NK-92 (cell line): ENCODE measurements around the gene THOP1.

ENCODE experiments used
- DNase-seq: peaks from one replicate; lab custom pipeline; 2025; ENCODE audit not compliant: unreplicated experiment; lab: John Stamatoyannopoulos, UW

The THOP1 gene

DNA sequence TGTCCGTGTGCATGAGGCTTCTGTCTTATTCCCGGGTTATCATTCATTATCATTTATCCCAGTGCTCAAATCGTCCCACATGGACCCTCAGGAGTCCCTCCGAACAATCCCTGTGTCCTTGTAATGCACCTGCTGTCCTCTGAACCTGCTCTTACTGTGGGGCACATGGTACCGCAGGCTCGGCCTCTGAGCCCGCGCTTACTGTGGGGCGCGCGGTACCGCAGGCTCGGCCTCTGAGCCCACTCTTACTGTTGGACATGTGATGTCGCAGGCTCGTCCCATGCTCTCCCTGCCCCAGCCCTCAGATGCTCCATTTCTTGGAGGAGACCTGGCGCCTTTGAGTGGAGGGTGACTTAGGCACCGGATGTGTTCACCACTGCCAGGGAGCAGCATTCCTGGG, 17.5 kb downstream of the THOP1 start:
- DNase-seq = no peak

DNA sequence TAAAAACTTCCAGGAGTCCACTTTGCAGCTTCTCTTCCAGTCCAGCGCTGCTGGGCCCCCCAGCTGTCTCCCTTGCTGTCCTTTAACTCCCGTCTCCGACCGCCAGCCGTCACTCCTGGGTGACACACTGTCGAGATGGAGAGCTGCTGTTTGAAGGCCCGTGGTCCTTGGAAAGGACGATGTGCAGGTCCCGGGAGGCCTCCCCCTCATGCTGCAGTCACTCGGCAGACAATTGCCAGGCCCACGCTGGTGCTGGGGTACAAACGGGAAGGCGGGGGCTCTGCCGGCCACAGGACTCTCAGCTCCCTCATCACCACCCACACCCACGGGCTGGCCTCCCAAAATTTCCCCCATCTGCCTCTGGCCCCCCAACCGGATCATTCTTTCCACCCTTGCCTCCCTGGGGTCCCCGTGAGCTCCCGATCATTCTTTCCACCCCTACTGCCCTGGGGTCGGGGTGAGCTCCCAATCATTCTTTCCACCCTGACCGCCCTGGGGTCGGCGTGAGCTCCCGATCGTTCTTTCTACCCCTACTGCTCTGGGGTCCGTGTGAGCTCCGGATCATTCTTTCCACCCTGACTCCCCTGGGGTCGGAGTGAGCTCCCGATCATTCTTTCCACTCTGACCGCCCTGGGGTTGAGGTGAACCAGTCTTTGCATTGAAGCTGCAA, 18.3 kb downstream of the THOP1 start:
- DNase-seq = no peak

DNA sequence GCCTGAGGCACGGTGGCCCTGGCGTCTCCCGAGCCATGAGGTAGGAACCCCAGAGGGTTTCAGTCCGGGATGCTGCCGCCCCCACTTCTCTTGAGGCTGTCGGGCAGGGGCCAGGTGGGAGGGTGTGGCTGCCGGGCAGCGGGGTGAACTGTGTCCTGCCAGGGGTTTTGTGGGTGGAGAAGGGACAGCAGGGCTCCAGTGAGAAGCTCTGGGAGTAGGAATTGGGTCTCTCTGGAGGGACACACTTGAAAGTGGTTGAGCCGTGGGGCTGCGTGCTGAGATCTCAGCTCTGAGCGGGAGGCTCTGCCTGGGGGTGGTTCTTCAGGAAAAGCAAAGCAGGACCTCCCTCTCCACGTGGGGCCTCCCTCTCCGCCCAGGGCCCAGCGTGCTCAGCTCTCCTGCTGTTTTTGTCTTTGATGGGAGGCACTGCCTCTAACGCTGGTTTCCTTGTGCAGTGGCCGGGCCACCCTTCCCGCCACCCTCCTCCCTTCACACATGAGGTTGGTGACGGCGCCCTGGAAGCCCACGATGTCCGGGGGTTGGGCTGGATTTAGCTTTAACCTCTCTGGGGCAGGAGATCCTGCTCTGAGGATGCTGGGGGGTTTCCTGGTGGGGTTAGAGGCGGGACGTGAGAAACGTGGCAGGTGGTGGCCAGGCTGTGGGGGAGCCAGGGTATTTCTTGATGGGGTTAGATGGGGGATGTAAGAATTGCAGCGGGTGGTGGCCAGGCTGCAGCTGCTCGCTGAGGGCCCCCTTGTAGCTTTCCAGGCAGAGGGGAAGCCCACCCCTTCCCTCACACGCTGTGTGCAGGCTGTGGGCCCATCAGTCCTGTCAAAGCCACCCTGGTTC, 19.1 kb downstream of the THOP1 start:
- no peak for DNase-seq

DNA sequence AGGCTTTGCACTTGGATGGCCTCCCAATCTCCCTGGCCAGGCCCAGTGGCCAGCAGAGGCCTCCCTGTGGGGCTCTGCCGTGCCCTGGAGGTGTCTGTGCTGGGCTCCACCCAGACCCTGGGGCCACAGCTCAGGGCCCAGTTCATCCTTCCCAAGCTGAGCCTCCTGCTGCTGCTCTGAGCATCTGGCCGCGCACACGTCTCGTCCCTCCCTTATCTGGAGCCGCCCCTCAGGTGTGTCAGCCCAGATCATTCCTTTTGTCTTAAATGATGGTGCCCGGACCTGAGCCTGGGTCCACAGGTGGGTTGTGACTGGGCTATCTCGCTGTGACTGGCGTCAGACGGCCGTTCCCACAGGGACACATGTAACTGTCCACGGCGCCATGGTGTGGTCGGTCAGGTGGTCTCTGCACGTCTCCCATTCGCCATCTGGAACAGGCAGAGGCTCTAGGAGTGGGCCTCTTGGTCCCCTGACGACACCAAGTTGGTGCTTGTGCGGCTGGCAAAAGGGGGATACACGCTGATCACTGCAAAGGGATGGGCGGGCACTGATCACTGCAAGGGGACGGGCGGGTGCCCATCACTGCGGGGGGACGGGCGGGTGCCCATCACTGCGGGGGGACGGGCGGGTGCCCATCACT, 20.1 kb downstream of the THOP1 start:
- no peak for DNase-seq

DNA sequence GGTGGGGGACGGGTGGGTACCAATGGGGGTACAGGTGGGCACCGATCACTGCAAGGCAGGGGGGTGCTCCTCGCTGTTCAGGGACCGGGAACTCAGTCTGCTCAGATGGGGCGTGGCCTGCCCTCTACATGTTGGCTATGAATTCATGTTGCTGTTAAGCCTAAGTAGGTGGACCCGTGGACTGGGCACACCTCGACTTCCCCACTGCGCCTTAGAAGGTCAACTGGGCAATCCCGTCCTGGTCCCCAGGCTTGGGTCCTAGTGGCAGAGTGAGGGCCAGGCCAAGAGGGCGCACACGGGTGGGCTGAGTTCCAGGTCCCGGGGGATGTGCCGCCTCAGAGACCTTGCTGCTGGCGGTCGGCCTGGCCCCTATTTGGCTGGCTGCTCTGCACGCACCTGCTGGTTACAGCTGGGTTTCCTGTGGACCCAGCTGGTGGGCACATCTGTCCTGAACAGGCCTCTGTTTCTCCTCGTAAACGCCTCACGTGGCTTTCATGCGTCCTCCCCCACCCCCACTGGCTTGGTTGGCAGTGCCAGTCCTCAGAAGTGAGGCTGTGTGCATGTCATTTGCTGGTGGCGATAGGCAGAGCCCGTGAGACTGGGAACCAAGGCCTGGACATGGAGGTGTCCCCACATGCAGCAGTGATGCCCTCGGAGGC, 20.8 kb downstream of the THOP1 start:
- DNase-seq = no peak

DNA sequence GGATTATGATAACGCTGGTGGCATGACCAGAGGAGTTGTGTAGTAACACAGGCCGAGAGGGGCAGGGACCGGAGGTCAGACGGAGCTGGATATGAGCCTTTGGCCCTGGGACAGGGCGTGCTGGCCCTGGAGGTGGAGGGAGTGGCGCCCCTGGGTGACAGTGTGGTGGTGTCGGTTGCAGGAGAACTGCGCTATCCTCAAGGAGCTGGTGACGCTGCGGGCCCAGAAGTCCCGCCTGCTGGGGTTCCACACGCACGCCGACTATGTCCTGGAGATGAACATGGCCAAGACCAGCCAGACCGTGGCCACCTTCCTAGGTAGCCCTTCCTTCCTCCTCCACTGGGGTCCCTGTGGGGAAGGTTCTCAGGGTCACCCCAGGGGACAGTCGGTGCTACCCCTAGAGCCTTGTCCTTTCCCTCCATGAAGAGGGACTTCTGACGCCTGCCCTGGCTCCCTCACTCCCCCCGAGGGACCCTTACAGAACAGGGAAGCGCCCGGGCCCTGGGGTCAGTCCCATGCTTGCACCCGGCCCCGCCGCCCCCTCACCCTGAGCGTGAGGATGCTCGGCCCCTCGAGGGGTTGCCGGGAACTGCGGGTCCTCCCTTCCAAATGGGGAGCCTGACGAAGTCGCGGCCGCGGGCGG, 21.6 kb downstream of the THOP1 start:
- DNase-seq = no peak

DNA sequence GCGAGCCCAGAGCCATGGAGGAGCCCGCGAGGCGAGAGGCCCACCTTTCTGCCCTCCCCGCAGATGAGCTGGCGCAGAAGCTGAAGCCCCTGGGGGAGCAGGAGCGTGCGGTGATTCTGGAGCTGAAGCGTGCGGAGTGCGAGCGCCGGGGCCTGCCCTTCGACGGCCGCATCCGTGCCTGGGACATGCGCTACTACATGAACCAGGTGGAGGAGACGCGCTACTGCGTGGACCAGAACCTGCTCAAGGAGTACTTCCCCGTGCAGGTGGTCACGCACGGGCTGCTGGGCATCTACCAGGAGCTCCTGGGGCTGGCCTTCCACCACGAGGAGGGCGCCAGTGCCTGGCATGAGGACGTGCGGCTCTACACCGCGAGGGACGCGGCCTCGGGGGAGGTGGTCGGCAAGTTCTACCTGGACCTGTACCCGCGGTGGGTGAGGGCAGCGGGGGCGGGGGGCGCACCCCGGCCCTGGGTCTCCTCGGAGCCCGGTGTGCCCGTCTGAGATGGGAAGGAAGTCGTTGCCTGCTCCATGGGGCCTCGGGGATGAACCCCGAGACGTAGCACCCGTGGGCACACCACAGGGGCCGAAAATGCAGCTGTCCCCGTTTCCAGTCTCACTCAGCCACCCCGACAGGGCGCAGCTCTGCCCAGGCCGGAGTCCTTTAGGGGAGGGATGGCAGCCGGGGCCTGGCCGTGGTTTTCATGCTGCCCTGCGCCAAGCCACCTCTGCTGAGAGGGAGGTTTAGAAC, 22.3 kb downstream of the THOP1 start:
- DNase-seq = no peak

DNA sequence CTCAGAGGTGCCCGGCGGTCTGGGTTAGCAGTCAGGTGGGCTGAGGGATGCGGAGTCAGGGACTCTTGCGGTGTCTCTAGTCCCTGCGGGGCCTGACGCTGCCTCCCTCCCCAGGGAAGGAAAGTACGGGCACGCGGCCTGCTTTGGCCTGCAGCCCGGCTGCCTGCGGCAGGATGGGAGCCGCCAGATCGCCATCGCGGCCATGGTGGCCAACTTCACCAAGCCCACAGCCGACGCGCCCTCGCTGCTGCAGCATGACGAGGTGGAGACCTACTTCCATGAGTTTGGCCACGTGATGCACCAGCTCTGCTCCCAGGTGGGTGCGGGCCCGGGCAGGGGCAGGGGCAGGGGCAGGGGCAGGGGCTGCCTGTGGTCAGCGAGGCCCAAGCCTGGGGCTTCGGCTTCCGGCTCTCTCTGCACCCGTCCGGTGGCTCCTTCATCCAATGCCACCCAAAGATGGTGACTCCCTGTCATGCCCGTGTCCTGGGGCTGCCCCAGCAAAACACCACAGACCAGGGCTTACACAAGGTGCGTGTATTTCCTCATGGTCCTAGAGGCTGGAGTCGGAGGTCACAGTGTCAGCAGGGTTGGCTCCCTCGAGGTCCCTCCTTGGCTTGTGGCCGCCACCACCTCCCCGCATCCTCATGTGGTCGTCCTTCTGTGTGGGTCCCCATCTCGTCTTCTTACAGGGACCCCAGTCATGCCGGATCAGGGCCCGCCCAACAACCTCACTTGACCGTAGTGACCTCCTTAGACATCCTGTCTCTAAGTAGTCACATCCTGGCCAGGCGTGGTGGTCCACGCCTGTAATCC, 23.0 kb downstream of the THOP1 start:
- no peak for DNase-seq

DNA sequence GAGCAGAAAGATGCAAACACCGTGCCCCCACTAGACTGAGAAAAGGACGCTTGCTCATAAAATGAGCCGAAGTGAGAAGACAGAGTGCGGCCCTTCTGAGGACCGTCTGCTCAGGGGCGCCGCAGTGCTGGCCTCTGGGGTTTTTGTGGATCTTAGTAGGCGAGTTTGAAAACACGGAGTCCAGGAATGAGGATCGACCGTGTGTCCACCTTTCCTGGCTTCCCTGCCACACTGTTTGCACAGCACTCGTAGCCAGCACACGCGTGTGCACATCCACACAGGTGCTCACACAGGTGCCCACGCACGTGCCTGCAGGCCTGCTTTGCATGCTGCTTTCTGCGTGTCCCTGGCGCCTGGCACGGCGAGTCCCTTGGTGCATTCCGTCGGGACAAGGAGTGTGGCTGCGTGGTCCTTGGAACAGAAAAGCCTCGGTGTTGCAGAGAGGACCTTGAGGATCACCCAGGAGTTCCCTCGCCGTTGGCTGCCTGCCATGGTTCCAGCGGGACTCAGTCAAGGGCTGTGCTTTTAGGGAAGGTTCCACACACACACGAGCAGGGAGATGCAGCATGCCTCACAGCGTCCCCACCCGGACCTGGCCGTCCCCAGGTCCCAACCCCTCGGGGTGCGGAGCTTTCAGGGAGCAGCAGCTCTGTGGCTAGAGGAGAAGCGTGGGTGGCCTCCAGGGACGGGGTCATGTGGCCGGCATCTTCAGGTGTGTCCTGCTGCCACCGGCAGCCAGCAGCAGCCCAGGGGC, 24.3 kb downstream of the THOP1 start:
- no peak for DNase-seq

DNA sequence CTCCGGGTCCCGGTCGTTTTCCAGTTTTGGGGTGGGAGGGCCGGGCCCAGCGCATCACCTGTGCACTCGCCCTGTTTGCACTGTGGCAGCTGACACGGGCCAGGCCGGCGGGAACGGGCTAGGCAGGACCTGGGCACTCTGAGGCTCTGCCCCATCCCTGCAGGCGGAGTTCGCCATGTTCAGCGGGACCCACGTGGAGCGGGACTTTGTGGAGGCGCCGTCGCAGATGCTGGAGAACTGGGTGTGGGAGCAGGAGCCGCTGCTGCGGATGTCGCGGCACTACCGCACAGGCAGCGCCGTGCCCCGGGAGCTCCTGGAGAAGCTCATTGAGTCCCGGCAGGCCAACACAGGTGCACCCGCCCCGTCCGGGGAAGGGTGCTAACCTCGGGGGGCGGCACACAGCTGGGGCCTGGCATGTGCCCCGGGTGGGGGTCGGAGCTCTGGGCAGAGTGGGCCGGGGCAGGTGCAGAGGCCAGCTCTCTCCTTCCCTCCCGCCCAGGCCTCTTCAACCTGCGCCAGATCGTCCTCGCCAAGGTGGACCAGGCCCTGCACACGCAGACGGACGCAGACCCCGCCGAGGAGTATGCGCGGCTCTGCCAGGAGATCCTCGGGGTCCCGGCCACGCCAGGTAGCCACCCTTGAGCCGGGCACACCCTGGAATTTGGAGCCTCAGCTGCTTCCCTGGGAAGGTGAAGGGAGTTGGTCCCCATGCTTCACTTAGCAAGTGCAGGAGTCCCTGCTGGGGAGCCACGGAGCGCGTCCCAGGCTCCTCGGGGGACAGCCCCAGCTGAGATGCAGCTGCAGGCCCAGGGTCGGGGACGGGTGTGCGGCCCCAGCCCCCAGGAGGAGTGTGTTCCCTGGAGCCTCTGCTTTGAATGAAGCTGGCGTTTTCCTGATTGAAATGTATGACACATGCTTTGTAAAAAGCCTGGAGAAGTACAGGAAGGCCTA, 25.1 kb downstream of the THOP1 start:
- DNase-seq = no peak

DNA sequence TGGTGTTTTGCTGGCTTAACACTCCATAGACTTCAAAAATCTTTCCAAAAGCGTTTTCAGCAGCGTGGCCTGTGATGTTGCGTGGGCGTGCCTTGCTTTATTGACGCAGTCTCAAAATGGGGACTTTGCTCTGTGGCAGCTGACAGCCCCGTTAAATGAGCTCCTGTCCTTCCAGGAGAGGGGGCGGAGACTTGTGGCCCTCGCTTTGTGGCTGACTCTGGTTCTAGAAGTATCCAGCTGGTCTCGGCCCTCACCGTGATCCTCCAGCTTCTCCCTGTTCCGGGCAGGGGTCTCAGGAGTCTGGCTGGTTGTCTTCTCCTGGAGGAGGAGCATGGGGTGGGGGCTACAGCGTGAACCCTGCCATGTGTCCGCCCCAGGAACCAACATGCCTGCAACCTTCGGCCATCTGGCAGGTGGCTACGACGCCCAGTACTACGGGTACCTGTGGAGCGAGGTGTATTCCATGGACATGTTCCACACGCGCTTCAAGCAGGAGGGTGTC, 26.0 kb downstream of the THOP1 start:
- DNase-seq = no peak

DNA sequence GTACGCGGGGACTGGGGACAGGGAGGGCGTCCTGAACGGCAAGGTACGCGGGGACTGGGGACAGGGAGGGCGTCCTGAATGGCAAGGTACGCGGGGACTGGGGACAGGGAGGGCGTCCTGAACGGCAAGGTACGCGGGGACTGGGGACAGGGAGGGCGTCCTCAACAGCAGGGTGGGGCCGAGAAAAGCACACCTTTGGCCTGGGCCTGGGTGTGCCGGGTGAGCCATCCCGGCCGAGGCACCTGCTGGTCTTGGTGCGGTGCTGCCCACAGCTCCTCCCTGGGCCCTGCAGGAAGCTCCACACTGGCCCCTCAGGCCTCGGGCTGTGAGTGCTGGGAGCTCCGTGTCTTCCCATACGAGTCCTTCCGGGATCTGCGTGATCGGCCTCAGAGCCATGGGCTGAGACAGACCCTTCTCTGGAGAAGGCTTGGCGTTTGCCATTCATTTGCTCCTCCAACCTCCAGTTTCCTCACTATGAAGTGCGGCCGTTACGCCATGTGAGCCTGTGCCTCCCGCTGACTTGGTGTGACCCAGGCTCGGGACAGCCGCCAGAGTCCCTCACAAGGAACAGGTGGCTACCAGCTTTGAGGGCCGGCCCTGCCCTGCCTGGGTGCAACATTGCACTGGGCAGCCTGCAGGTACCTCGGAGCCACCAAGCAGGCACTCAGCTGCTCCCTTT, 26.6 kb downstream of the THOP1 start:
- DNase-seq = no peak

DNA sequence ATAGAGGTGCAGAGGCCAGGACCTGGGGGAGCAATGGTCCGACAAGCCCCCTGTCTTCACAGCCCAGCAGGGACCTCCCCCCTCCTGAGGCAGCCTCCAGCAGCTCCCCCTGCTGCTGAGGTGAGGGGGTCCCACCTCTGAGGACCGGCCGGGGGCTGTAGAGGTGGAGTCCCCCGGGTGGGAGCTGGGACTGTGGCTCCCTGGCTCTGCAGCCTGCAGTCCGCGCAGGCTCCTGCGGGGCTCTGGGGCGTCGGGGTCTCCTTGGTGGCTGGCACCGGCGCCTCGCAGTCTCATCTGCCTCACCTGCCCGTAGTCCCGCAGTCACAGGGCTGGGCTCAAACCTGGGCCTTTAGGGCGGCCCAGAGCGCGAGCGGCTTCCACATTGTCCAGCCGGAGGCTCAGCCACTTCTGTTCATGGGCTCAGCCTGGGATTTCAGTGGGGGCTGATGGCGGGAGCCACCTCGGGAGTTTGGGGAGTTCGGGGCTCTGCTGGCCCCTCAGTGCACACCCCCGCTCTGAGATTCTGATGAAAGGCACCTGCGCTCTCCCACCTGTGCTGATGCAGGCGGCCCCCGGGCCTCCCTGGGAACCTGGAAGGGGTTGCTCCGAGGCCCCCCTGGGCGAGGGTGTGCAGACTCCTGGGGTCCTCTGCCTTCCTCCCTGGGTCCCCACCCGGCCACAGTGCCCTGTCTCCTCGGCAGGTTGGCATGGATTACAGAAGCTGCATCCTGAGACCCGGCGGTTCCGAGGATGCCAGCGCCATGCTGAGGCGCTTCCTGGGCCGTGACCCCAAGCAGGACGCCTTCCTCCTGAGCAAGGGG, 27.3 kb downstream of the THOP1 start:
- no peak for DNase-seq

DNA sequence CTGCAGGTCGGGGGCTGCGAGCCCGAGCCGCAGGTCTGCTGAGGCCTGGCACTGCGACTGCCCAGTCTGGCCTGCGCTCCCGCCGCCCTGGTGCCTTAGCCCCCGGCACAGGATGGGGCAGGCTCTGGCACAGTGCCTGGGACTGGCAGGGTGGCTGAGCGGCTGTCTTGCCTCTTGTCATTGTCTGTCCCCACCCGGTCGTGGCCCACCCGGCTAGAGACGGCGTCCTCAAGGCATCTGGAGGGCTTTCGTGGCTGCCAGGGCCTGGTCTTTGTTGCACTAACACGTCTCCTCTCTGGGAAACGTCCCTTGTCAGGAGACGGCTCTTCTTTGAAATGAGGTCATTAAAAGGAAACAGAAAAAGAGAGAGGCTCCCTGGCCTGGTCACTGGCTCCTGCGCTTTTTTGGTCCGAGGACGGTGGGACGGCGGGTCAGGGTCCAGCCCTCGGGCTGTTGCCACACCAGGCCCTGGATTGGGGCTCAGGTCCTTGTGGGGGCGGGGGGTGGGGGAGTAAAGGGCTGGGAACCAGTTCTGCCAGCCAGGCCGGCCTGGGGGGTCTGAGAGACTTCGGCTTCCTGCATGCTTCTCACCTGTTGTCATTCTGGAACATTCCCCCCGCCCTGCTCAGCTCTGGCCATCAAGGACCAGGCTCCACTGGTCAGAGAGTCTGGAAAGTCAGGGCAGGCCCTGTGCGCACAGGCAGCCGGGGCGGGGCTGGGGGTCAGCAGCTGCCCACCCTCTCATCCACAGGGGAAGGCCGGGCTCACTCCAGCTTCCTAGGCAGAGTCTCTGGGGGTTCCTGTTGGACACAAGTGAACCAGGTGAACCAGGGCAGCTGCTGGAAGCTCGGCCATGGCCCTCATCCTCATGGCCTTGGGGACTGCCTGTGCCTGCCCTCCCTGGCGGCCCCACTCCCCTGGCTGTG, 28.2 kb downstream of the THOP1 start:
- no peak for DNase-seq

DNA sequence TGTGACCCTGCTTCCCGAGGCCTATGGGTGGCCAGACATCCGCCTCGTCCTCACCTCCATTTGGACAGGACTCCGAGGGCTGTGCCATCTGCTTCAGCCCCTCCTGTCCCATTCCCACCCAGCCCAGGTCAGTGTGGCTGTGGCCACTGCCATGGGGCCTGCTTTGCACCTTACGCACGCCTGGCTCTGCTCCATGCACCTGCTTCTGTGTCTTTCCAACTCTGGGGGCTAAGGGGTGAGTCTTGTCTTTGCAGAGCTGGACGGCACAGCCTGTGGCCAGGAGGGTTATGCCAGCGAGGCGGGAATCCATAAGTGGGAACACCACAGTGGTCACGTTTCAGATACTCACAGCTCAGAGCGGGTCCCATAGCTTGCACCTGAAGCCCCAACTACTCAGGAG, 29.1 kb downstream of the THOP1 start:
- DNase-seq = no peak
